A549 (cell line): ENCODE measurements around the gene AMPD3. TPM values are rescaled to one million over a fixed set of nuclear protein-coding genes. Genes with fewer than 3 reads are reported as not detected.
A peak's percentile ranks its signal among the peaks of the same experiment; 100 is the strongest.

Experiments
- ATAC-seq, 2 experiments: fragments of 200-7000 bp in 1 of 2; fragments of >200 bp in 1 of 2; cut with Nextera tagmentation in 1 of 2; cut with Tn5 transposase in 1 of 2; 3 replicates each; pipeline versions ENCODE4 v1.8.0 to v1.9.1; 2018 to 2020; ENCODE audit warnings: mild to moderate bottlenecking in 1 of 2, moderate library complexity in 1 of 2
- CTCF ChIA-PET: fragments of 300-600 bp; sonication (Branson Sonifier 250); formaldehyde crosslinking; extraction: SDS; loops from one replicate; lab custom pipeline; 2021; ENCODE audit warnings: antibody characterized with exemption, inconsistent platforms; lab: Yijun Ruan, JAX
- POLR2A ChIA-PET: fragments of 350-600 bp; formaldehyde crosslinking; extraction: SDS; loops from one replicate; lab custom pipeline; 2021; ENCODE audit warnings: antibody characterized with exemption, inconsistent platforms; lab: Yijun Ruan, JAX
- DNase-seq, 2 experiments: peaks; one replicate each; pipeline versions ENCODE4 v3.0.0 to v3.0.0-alpha.2; 2011 to 2016; ENCODE audit warnings: low read depth in 1 of 2, low spot score in 1 of 2
- FAIRE-seq: peaks from 2 replicates; lab custom pipeline; 2011; peaks lifted over from hg19 to GRCh38; lab: Jason Lieb, UNC
- H3K27ac ChIP-seq, 2 experiments: fragments of >200 bp; sonication (Bioruptor Twin); formaldehyde crosslinking; 3 replicates each; pipeline ENCODE4 v1.5.1; 2016 to 2017
- H3K4me1 ChIP-seq: fragments of >200 bp; sonication (Bioruptor Twin); formaldehyde crosslinking; 3 replicates; pipeline ENCODE4 v1.6.1; 2016
- H3K4me2 ChIP-seq: fragments of >200 bp; sonication (Bioruptor Twin); formaldehyde crosslinking; 3 replicates; pipeline ENCODE4 v1.6.1; 2016
- H3K4me3 ChIP-seq: fragments of >200 bp; sonication (Bioruptor Twin); formaldehyde crosslinking; 3 replicates; pipeline ENCODE4 v1.5.1; 2016
- H3K9me3 ChIP-seq: fragments of >200 bp; sonication (Bioruptor Twin); formaldehyde crosslinking; 3 replicates; pipeline ENCODE4 v1.6.1; 2016
- ATOH8 ChIP-seq: fragments of 250-450 bp; sonication (Bioruptor Pico); IDR thresholded peaks from 2 replicates; pipeline ENCODE4 v1.5.0; 2020; ENCODE audit warnings: low read depth, mild to moderate bottlenecking, moderate library complexity
- BCL3 ChIP-seq: fragments of >200 bp; sonication (Bioruptor Twin); formaldehyde crosslinking; IDR thresholded peaks from 3 replicates; pipeline ENCODE4 v1.6.1; 2016
- CHD2 ChIP-seq: fragments of 150-350 bp; IDR thresholded peaks from 2 replicates; pipeline ENCODE4 v1.6.1; 2014; ENCODE audit warnings: low read length; ENCODE audit not compliant: partially characterized antibody
- CTCF ChIP-seq: fragments of >200 bp; sonication (Bioruptor Twin); formaldehyde crosslinking; IDR thresholded peaks from 3 replicates; pipeline ENCODE4 v1.5.1; 2016
- E2F6 ChIP-seq: IDR thresholded peaks from 2 replicates; pipeline ENCODE4 v1.6.1; 2012; ENCODE audit warnings: low read depth, borderline replicate concordance
- EHF ChIP-seq: fragments of 250-450 bp; sonication (Bioruptor Pico); IDR thresholded peaks from 2 replicates; pipeline ENCODE4 v1.5.0; 2020; ENCODE audit warnings: mild to moderate bottlenecking
- EHMT2 ChIP-seq: fragments of 200-600 bp; sonication (generic); IDR thresholded peaks from 2 replicates; pipeline ENCODE4 v1.6.1; 2016; ENCODE audit warnings: antibody characterized with exemption, low read depth, mild to moderate bottlenecking, moderate library complexity
- ESRRA ChIP-seq: fragments of 150-350 bp; IDR thresholded peaks from 2 replicates; pipeline ENCODE4 v1.6.1; 2014; ENCODE audit warnings: mild to moderate bottlenecking, low read length, borderline replicate concordance
- FOSL2 ChIP-seq, 2 experiments: fragments of 450-650 bp in 1 of 2; fragments of >200 bp in 1 of 2; sonication (Bioruptor Twin) in 1 of 2; formaldehyde crosslinking; IDR thresholded peaks; 2 replicates each; pipeline versions ENCODE4 v1.5.0 to v1.6.1; 2016 to 2020; ENCODE audit warnings: mild to moderate bottlenecking in 1 of 2, moderate library complexity in 1 of 2
- GATA3 ChIP-seq: IDR thresholded peaks from 2 replicates; pipeline ENCODE4 v1.6.1; 2012; ENCODE audit warnings: borderline replicate concordance
- HES2 ChIP-seq: fragments of >200 bp; sonication (Bioruptor Twin); formaldehyde crosslinking; IDR thresholded peaks from 2 replicates; pipeline ENCODE4 v1.6.1; 2016
- HEYL ChIP-seq: fragments of 250-450 bp; sonication (Bioruptor Pico); IDR thresholded peaks from 2 replicates; pipeline ENCODE4 v1.8.0; 2021; ENCODE audit warnings: mild to moderate bottlenecking, moderate library complexity
- HOXA7 ChIP-seq: fragments of 250-450 bp; sonication (Bioruptor Pico); IDR thresholded peaks from 2 replicates; pipeline ENCODE4 v1.5.0; 2020; ENCODE audit warnings: mild to moderate bottlenecking, moderate library complexity
- HOXB13 ChIP-seq: fragments of 250-450 bp; sonication (Bioruptor Pico); IDR thresholded peaks from 2 replicates; pipeline ENCODE4 v1.5.0; 2020; ENCODE audit warnings: low read depth, mild to moderate bottlenecking, moderate library complexity
- HOXB5 ChIP-seq: fragments of 250-450 bp; sonication (Bioruptor Pico); IDR thresholded peaks from 2 replicates; pipeline ENCODE4 v1.5.0; 2020; ENCODE audit warnings: mild to moderate bottlenecking, moderate library complexity
- MAFK ChIP-seq: fragments of 450-650 bp; IDR thresholded peaks from 2 replicates; pipeline ENCODE4 v1.6.1; 2014; ENCODE audit not compliant: partially characterized antibody
- MYC ChIP-seq: IDR thresholded peaks from 2 replicates; pipeline ENCODE4 v1.6.1; 2012; ENCODE audit warnings: mild to moderate bottlenecking, inconsistent platforms, low read length, improper control_type of control experiment, borderline replicate concordance
- POLR2AphosphoS2 ChIP-seq: conservative IDR thresholded peaks from 2 replicates; pipeline ENCODE4 v1.6.1; 2012; ENCODE audit warnings: low read length, improper control_type of control experiment, inconsistent platforms
- RAD21 ChIP-seq, 2 experiments: fragments of >200 bp in 1 of 2; sonication (Bioruptor Twin) in 1 of 2; formaldehyde crosslinking in 1 of 2; IDR thresholded peaks in 1 of 2; conservative IDR thresholded peaks in 1 of 2; 2 replicates in 1 of 2; 3 replicates in 1 of 2; pipeline ENCODE4 v1.6.1; 2012 to 2018; ENCODE audit warnings: inconsistent platforms in 1 of 2
- RCOR1 ChIP-seq: fragments of 150-350 bp; IDR thresholded peaks from 2 replicates; pipeline ENCODE4 v1.6.1; 2014; ENCODE audit warnings: antibody characterized with exemption, low read length, low read depth
- RNF2 ChIP-seq: fragments of 200-600 bp; sonication (generic); IDR thresholded peaks from 2 replicates; pipeline ENCODE4 v1.6.1; 2016; ENCODE audit warnings: low read depth, mild to moderate bottlenecking, antibody characterized with exemption, moderate library complexity, borderline replicate concordance
- SMC3 ChIP-seq: fragments of >200 bp; sonication (Bioruptor Twin); formaldehyde crosslinking; IDR thresholded peaks from 3 replicates; pipeline ENCODE4 v1.6.1; 2018; ENCODE audit warnings: inconsistent platforms
- TP53 ChIP-seq: fragments of 250-450 bp; sonication (Bioruptor Pico); IDR thresholded peaks from 2 replicates; pipeline ENCODE4 v1.5.0; 2021; ENCODE audit warnings: mild to moderate bottlenecking, moderate library complexity
- ZC3H11A ChIP-seq: fragments of 450-650 bp; IDR thresholded peaks from 2 replicates; pipeline ENCODE4 v1.6.1; 2014; ENCODE audit warnings: antibody characterized with exemption, mild to moderate bottlenecking
- ZNF302 ChIP-seq: fragments of 250-450 bp; sonication (Bioruptor Pico); IDR thresholded peaks from 2 replicates; pipeline ENCODE4 v1.9.0; 2021; ENCODE audit warnings: inconsistent platforms, mild to moderate bottlenecking, moderate library complexity
- WGBS: methylation state at CpG from one replicate; pipeline ENCODE4 v1.1.6; 2017; ENCODE audit errors: missing lambda C conversion rate; 5-methylcytosine and 5-hydroxymethylcytosine counted together
- polyA plus RNA-seq, 4 experiments: library from polyadenylated mRNA; depleted of rRNA in 3 of 4; stranded (reverse); fragments of >200 nt; fragmentation: RNase III in 1 of 4; extraction: RNeasy Plus Mini Kit Qiagen cat#74134 plus additional on column Dnase treatment in 1 of 4; gene quantifications; 2 replicates in 3 of 4; 3 replicates in 1 of 4; pipeline ENCODE4 v1.2.3, GENCODE V29; 2011 to 2017

AMPD3 gene
- polyA plus RNA-seq, 2 of the 4 experiments (the other 2 are of a cell fraction) = 3.1 to 4.7 TPM

- TF ChIP-seq POLR2AphosphoS2 = no peak
- TF ChIP-seq CHD2 = no peak
- no peak for TF ChIP-seq EHF (CRISPR knock-in tag)
- no peak for TF ChIP-seq MAFK
- TF ChIP-seq ESRRA = no peak
- no peak for TF ChIP-seq RAD21 (conservative IDR thresholded peaks at IDR 0.05 in 1 of 2, IDR thresholded peaks at IDR 0.05 in 1 of 2)
- no peak for TF ChIP-seq HOXB5 (CRISPR knock-in tag)
- TF ChIP-seq BCL3 = no peak
- TF ChIP-seq ZNF302 (CRISPR knock-in tag) = no peak
- no peak for TF ChIP-seq MYC
- no peak for TF ChIP-seq HEYL (CRISPR knock-in tag)
- 89% methylated on average over 2 of the region's 2 CpGs for WGBS
- POLR2A ChIA-PET = no interaction called here
- Histone ChIP-seq H3K4me2 (no peak overlapping the region), H3K4me3 (no peak overlapping the region), H3K27ac (no peak overlapping the region), H3K4me1 (peaks cover 11% of the 10 kb centered on the region), H3K9me3 (no peaks in the 10 kb centered on the region)
- ATAC-seq (no peak), FAIRE-seq (peak; percentile 32), DNase-seq (no peak)
- CTCF ChIA-PET = interaction anchor here (0.6 to 7.3 kb wide), 21 partner anchors 9 to 227 kb away, joined by 3 to 51 read pairs (median 4); partner anchors contain the start of gene AMPD3
These were observed 59.6 kb downstream of the AMPD3 start for GRCh38 chr11:10514709-10515108.

GRCh38 chr11:10515418-10515817, 60.4 kb downstream of the AMPD3 start:
- DNase-seq = no peak
- WGBS = 94% methylated on average over 3 of the region's 3 CpGs
- Histone ChIP-seq H3K27ac (no peak overlapping the region), H3K4me2 (no peak overlapping the region), H3K4me3 (no peak overlapping the region), H3K9me3 (no peaks in the 10 kb centered on the region), H3K4me1 (peaks cover 11% of the 10 kb centered on the region)
- POLR2A ChIA-PET = no interaction called here
- CTCF ChIA-PET = interaction anchor here (0.7 to 7.3 kb wide), 9 partner anchors 16 to 223 kb away, joined by 3 to 51 read pairs (median 5); partner anchors contain the start of gene RNF141
- TF ChIP-seq ESRRA (no peak), MAFK (peak; percentile 25)
- FAIRE-seq = no peak
- no peak for ATAC-seq

GRCh38 chr11:10518123-10518522, 63.1 kb downstream of the AMPD3 start:
- DNase-seq (no peak), FAIRE-seq (no peak), ATAC-seq (no peak)
- POLR2A ChIA-PET = no interaction called here
- H3K4me1 ChIP-seq = peaks cover 11% of the 10 kb centered on the region
- CTCF ChIA-PET = interaction anchor here (0.8 to 1.9 kb wide), 4 partner anchors 10 to 217 kb away, joined by 3 to 5 read pairs (median 3); partner anchors contain the start of gene RNF141
- TF ChIP-seq TP53 (CRISPR knock-in tag) = no peak
- no peak for TF ChIP-seq SMC3
- TF ChIP-seq ESRRA = no peak
- no peak for TF ChIP-seq HES2
- no peak for TF ChIP-seq E2F6
- TF ChIP-seq EHF (CRISPR knock-in tag) = no peak
- no peak for TF ChIP-seq GATA3
- TF ChIP-seq, all 56 proteins: peak for 0
- H3K4me2 ChIP-seq = no peak overlapping the region
- H3K9me3 ChIP-seq = no peaks in the 10 kb centered on the region
- no peak overlapping the region for H3K4me3 ChIP-seq
- no peak overlapping the region for H3K27ac ChIP-seq

GRCh38 chr11:10518891-10519290, 63.8 kb downstream of the AMPD3 start:
- H3K27ac ChIP-seq = no peak overlapping the region
- H3K4me3 ChIP-seq = no peak overlapping the region
- TF ChIP-seq FOSL2 (IDR thresholded peaks at IDR 0.05) (no peak), FOSL2 (CRISPR knock-in tag; IDR thresholded peaks at IDR 0.05) (no peak), HOXB13 (CRISPR knock-in tag) (no peak), EHMT2 (no peak), MAFK (no peak), ATOH8 (CRISPR knock-in tag) (no peak), HEYL (CRISPR knock-in tag) (no peak), CTCF (no peak), ZNF302 (CRISPR knock-in tag) (no peak), HOXA7 (CRISPR knock-in tag) (no peak), RCOR1 (no peak), RNF2 (no peak), ZC3H11A (no peak)
- CTCF ChIA-PET = interaction anchor here (1.1 to 1.9 kb wide), 2 partner anchors 22 to 216 kb away, joined by 3 to 5 read pairs; partner anchors contain the start of gene RNF141
- H3K9me3 ChIP-seq = no peaks in the 10 kb centered on the region
- ATAC-seq = no peak
- no peak overlapping the region for H3K4me2 ChIP-seq
- no peak for FAIRE-seq
- POLR2A ChIA-PET = no interaction called here
- 91% methylated on average over 2 of the region's 2 CpGs for WGBS
- no peak for DNase-seq
- peaks cover 10% of the 10 kb centered on the region for H3K4me1 ChIP-seq
